GM08714 (cell line): ENCODE measurements around the gene KCNJ14.
"Not testable (repeated sequence)": the region's sequence is repeated elsewhere in the genome, so short reads cannot be mapped to it uniquely, and the experiment has no call there.

ENCODE experiments used
- H3K4me3 ChIP-seq: fragments of 200-500 bp; sonication (Bioruptor generic); 2 replicates; pipeline ENCODE4 v1.5.1; 2014; ENCODE audit warnings: mild to moderate bottlenecking, low read length, inconsistent platforms
- ZNF274 ChIP-seq: IDR thresholded peaks from 2 replicates; pipeline ENCODE4 v1.6.1; 2012; ENCODE audit warnings: mild to moderate bottlenecking, low read depth, low read length

The KCNJ14 gene

GRCh38 chr19:48484931-48485612 lies 29.7 kb downstream of the KCNJ14 start:
- no peak for TF ChIP-seq ZNF274
- no peak overlapping the region for H3K4me3 ChIP-seq

GRCh38 chr19:48486706-48487105 lies 31.3 kb downstream of the KCNJ14 start:
- not testable (repeated sequence) for H3K4me3 ChIP-seq

GRCh38 chr19:48487544-48487943 lies 32.2 kb downstream of the KCNJ14 start:
- no peak overlapping the region for H3K4me3 ChIP-seq
- TF ChIP-seq ZNF274: no peak

- H3K4me3 ChIP-seq: no peak overlapping the region
- TF ChIP-seq ZNF274: no peak
These were observed 32.6 kb downstream of the KCNJ14 start for GRCh38 chr19:48487948-48488347.

GRCh38 chr19:48488478-48488877 lies 33.1 kb downstream of the KCNJ14 start:
- H3K4me3 ChIP-seq: not testable (repeated sequence)

- no peak for TF ChIP-seq ZNF274
- H3K4me3 ChIP-seq: no peak overlapping the region
These were observed 34.3 kb downstream of the KCNJ14 start for GRCh38 chr19:48489608-48490216.

- TF ChIP-seq ZNF274: no peak
- no peak overlapping the region for H3K4me3 ChIP-seq
These were observed 35.8 kb downstream of the KCNJ14 start for GRCh38 chr19:48490981-48491792.

GRCh38 chr19:48491793-48492123 lies 36.4 kb downstream of the KCNJ14 start:
- H3K4me3 ChIP-seq: no peak overlapping the region
- no peak for TF ChIP-seq ZNF274

- H3K4me3 ChIP-seq: no peak overlapping the region
- no peak for TF ChIP-seq ZNF274
These were observed 37.7 kb downstream of the KCNJ14 start for GRCh38 chr19:48492925-48493717.

- no peak for TF ChIP-seq ZNF274
- H3K4me3 ChIP-seq: no peak overlapping the region
These were observed 38.5 kb downstream of the KCNJ14 start for GRCh38 chr19:48493718-48494401.

- TF ChIP-seq ZNF274: no peak
- no peak overlapping the region for H3K4me3 ChIP-seq
These were observed 40.0 kb downstream of the KCNJ14 start for GRCh38 chr19:48495396-48495795.

GRCh38 chr19:48496959-48497727 lies 41.8 kb downstream of the KCNJ14 start:
- TF ChIP-seq ZNF274: no peak
- H3K4me3 ChIP-seq: no peak overlapping the region

- no peak overlapping the region for H3K4me3 ChIP-seq
- no peak for TF ChIP-seq ZNF274
These were observed 42.6 kb downstream of the KCNJ14 start for GRCh38 chr19:48497728-48498594.
